Measurements from ENCODE around the gene EXOC3L1. TPM values are rescaled to one million over a fixed set of nuclear protein-coding genes. Genes with fewer than 3 reads are reported as not detected.
A peak's percentile ranks its signal among the peaks of the same experiment; 100 is the strongest.

EXOC3L1 gene
- total RNA-seq, 1 experiment from 2014 or later: 4.0 TPM

GRCh38 chr16:67186550-67186950 lies 3.4 kb downstream of the EXOC3L1 start:
- POLR2A ChIA-PET: interaction anchor here (0.6 to 1.9 kb wide), 2 partner anchors 18 to 258 kb away, joined by 3 to 8 read pairs; no protein-coding TSS in a partner anchor
- CTCF ChIA-PET: interaction anchor here (1.4 to 4.4 kb wide), 5 partner anchors 12 to 233 kb away, joined by 4 to 88 read pairs (median 49); partner anchors contain the start of genes FBXL8, HSF4, NOL3 and TRADD

DNA sequence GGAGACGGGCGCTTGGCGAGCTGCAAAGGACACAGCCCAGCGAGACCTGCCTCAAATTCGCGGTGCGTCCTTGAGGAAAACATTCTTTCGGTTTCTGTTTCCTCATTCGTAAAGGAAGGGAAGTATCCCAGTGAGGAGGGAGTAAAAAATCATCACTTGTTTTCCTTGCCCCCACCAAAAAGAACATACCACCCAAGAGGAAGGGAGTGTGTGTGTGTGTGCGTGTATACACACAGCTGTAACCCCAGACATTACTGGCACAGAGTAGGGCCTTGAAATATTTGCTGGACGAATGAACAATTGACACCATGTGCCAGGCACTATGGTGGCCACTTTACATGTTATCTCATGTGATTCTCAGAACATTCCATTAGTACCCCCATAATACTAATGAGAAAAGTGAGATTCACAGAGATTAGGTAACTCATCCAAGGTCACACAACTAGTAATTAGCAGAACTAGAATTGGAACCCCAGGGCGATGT lies 4.2 kb downstream of the EXOC3L1 start:
- H3K27me3 Mint-ChIP-seq (ENCODE audit: low read depth): peaks cover 29% of the 10 kb centered on the region
- H3K4me1 Mint-ChIP-seq: peaks cover 23% of the 10 kb centered on the region

More at GRCh38 chr16:67186550-67186950, 3.4 kb downstream of the EXOC3L1 start:
- DNase-seq (ENCODE audit: low spot score) (peak; percentile 41), ATAC-seq (no peak)
- Mint-ChIP-seq H3K36me3 (no peaks in the 10 kb centered on the region), H3K4me3 (no peak overlapping the region), H3K4me1 (peaks cover 27% of the 10 kb centered on the region), H3K9me3 (no peaks in the 10 kb centered on the region), H3K27ac (no peak overlapping the region), H3K27me3 (ENCODE audit: low read depth) (peaks cover 29% of the 10 kb centered on the region)
- TF ChIP-seq GRHL2 (CRISPR knock-in tag; IDR thresholded peaks at IDR 0.05; ENCODE audit: insufficient replicate concordance, severe bottlenecking) (no peak), NR1H2 (CRISPR knock-in tag; IDR thresholded peaks at IDR 0.05) (no peak), RORB (CRISPR knock-in tag; IDR thresholded peaks at IDR 0.05) (no peak), SP1 (CRISPR knock-in tag; conservative IDR thresholded peaks at IDR 0.05) (no peak), ZNF138 (CRISPR knock-in tag; conservative IDR thresholded peaks at IDR 0.05) (no peak), MYBL2 (CRISPR knock-in tag; IDR thresholded peaks at IDR 0.05) (no peak), GTF2I (CRISPR knock-in tag; conservative IDR thresholded peaks at IDR 0.05) (no peak), IRF2 (CRISPR knock-in tag; IDR thresholded peaks at IDR 0.05; ENCODE audit: borderline replicate concordance, low read depth) (no peak), FOXJ3 (CRISPR knock-in tag; IDR thresholded peaks at IDR 0.05; ENCODE audit: borderline replicate concordance) (no peak)
- TF ChIP-seq, protein P1, sequence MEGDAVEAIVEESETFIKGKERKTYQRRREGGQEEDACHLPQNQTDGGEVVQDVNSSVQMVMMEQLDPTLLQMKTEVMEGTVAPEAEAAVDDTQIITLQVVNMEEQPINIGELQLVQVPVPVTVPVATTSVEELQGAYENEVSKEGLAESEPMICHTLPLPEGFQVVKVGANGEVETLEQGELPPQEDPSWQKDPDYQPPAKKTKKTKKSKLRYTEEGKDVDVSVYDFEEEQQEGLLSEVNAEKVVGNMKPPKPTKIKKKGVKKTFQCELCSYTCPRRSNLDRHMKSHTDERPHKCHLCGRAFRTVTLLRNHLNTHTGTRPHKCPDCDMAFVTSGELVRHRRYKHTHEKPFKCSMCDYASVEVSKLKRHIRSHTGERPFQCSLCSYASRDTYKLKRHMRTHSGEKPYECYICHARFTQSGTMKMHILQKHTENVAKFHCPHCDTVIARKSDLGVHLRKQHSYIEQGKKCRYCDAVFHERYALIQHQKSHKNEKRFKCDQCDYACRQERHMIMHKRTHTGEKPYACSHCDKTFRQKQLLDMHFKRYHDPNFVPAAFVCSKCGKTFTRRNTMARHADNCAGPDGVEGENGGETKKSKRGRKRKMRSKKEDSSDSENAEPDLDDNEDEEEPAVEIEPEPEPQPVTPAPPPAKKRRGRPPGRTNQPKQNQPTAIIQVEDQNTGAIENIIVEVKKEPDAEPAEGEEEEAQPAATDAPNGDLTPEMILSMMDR (IDR thresholded peaks at IDR 0.05): no peak
- TF ChIP-seq, protein P2, sequence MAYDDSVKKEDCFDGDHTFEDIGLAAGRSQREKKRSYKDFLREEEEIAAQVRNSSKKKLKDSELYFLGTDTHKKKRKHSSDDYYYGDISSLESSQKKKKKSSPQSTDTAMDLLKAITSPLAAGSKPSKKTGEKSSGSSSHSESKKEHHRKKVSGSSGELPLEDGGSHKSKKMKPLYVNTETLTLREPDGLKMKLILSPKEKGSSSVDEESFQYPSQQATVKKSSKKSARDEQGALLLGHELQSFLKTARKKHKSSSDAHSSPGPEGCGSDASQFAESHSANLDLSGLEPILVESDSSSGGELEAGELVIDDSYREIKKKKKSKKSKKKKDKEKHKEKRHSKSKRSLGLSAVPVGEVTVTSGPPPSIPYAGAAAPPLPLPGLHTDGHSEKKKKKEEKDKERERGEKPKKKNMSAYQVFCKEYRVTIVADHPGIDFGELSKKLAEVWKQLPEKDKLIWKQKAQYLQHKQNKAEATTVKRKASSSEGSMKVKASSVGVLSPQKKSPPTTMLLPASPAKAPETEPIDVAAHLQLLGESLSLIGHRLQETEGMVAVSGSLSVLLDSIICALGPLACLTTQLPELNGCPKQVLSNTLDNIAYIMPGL (CRISPR knock-in tag; IDR thresholded peaks at IDR 0.05): no peak
- TF ChIP-seq, protein P3, sequence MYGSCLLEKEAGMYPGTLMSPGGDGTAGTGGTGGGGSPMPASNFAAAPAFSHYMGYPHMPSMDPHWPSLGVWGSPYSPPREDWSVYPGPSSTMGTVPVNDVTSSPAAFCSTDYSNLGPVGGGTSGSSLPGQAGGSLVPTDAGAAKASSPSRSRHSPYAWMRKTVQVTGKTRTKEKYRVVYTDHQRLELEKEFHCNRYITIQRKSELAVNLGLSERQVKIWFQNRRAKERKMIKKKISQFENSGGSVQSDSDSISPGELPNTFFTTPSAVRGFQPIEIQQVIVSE (CRISPR knock-in tag; IDR thresholded peaks at IDR 0.05; ENCODE audit: borderline replicate concordance): no peak

DNA sequence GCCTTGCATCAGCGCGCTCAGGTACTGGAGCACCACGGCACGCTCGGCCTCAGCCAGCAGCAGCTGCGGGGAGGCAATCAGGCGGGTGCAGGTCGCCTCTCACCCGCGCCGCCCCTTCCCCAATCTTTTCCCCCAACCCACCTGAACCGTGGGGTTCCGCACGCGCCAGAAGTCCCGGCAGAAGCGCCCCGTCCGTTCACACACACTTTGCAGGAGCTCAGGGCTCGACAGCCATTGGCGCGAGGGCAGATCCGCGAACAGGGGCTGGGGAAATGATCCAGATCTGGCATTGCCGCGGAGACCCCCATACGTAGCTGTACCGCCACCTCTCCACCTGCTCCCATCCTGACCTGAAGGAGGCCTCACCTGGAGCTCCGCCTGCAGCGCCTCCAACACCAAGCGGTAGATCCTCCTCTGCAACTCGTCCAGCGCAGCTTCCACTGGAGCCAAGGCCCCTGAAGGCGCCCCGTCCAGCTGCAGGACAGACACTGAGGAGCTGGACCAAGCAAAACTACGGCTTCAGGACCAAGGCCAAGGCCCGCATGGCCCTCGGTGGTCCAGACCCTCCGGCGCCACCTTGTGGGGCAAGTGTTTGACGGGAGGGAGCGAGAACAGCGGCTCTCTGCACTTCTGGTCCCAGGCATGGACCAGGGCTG lies 4.8 kb downstream of the EXOC3L1 start:
- H3K9me3 Mint-ChIP-seq: no peaks in the 10 kb centered on the region
- H3K4me1 Mint-ChIP-seq: peaks cover 19% of the 10 kb centered on the region
- H3K27ac Mint-ChIP-seq: no peak overlapping the region
- ATAC-seq (peak; percentile 50), DNase-seq (ENCODE audit: low spot score) (peak; percentile 98)
- H3K27me3 Mint-ChIP-seq (ENCODE audit: low read depth): peaks cover 29% of the 10 kb centered on the region
- H3K4me3 Mint-ChIP-seq: peak overlapping the region; percentile 82
- H3K36me3 Mint-ChIP-seq: no peaks in the 10 kb centered on the region
- ChIA-PET CTCF (interaction anchor here (0.5 to 4.4 kb wide), 38 partner anchors 10 to 355 kb away, joined by 3 to 88 read pairs (median 4); partner anchors contain the start of genes B3GNT9, CES3, ELMO3 and FBXL8), POLR2A (interaction anchor here (1.2 to 2.1 kb wide), 5 partner anchors 10 to 34 kb away, joined by 3 to 8 read pairs (median 6); partner anchors contain the start of genes B3GNT9 and NOL3)
- TF ChIP-seq GABPB1 (CRISPR knock-in tag; IDR thresholded peaks at IDR 0.05) (peak; percentile 51), OVOL2 (CRISPR knock-in tag; IDR thresholded peaks at IDR 0.05; ENCODE audit: borderline replicate concordance) (no peak), SOX15 (CRISPR knock-in tag; IDR thresholded peaks at IDR 0.05) (no peak), PRDM15 (CRISPR knock-in tag; IDR thresholded peaks at IDR 0.05) (peak; percentile 81)
- TF ChIP-seq, protein P4, sequence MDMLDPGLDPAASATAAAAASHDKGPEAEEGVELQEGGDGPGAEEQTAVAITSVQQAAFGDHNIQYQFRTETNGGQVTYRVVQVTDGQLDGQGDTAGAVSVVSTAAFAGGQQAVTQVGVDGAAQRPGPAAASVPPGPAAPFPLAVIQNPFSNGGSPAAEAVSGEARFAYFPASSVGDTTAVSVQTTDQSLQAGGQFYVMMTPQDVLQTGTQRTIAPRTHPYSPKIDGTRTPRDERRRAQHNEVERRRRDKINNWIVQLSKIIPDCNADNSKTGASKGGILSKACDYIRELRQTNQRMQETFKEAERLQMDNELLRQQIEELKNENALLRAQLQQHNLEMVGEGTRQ (CRISPR knock-in tag; IDR thresholded peaks at IDR 0.05): no peak
- TF ChIP-seq, protein P2 (CRISPR knock-in tag; IDR thresholded peaks at IDR 0.05): peak; percentile 87; the same call in 1 of the 2 replicates

More for the DNA sequence above, 4.2 kb downstream of the EXOC3L1 start:
- TF ChIP-seq ETV6 (CRISPR knock-in tag; IDR thresholded peaks at IDR 0.05) (0 out of 2 replicates have a peak, but pooled peaks have one; percentile 25), ZNF317 (CRISPR knock-in tag; IDR thresholded peaks at IDR 0.05; ENCODE audit: borderline replicate concordance, low read depth) (no peak), CREB1 (CRISPR knock-in tag; IDR thresholded peaks at IDR 0.05) (0 out of 2 replicates have a peak, but pooled peaks have one; percentile 4)
- no peak overlapping the region for H3K27ac Mint-ChIP-seq
- CTCF ChIA-PET: interaction anchor here (0.6 to 4.4 kb wide), 30 partner anchors 11 to 355 kb away, joined by 3 to 88 read pairs (median 6); partner anchors contain the start of genes B3GNT9, CES3, ELMO3 and FBXL8
- ATAC-seq: no peak
- H3K36me3 Mint-ChIP-seq: no peaks in the 10 kb centered on the region
- no peak for DNase-seq (ENCODE audit: low spot score)
- POLR2A ChIA-PET: interaction anchor here (1.2 to 2.1 kb wide), 5 partner anchors 10 to 35 kb away, joined by 3 to 8 read pairs (median 6); partner anchors contain the start of genes B3GNT9 and NOL3
- no peaks in the 10 kb centered on the region for H3K9me3 Mint-ChIP-seq
- H3K4me3 Mint-ChIP-seq: peak overlapping the region; percentile 82
